Prostate gland (tissue), 2 donors: ENCODE measurements around the gene ECEL1. TPM values are rescaled to one million over a fixed set of nuclear protein-coding genes. Genes with fewer than 3 reads are reported as not detected.

ENCODE experiments used
- DNase-seq: peaks from one replicate; pipeline ENCODE4 v3.0.0-alpha.2; 2019; ENCODE audit warnings: low spot score
- H3K27ac ChIP-seq, 2 donors: fragments of 200-600 bp; sonication (generic); 2 replicates each; pipeline ENCODE4 v1.5.1; 2017 to 2019
- H3K27me3 ChIP-seq: fragments of 200-600 bp; sonication (generic); replicated peaks from 2 replicates; pipeline ENCODE4 v1.5.1; 2019; ENCODE audit not compliant: insufficient read depth
- H3K36me3 ChIP-seq, 2 donors: fragments of 200-600 bp; sonication (generic); 1 replicate in 1 of 2; 2 replicates in 1 of 2; pipeline versions ENCODE4 v1.5.1 to v1.8.1; 2017 to 2019
- H3K4me1 ChIP-seq: fragments of 200-600 bp; sonication (generic); replicated peaks from 2 replicates; pipeline ENCODE4 v1.5.1; 2019
- H3K4me3 ChIP-seq, 2 donors: fragments of 200-600 bp; sonication (generic); 2 replicates each; pipeline ENCODE4 v1.5.1; 2017 to 2019
- H3K9me3 ChIP-seq: fragments of 200-600 bp; sonication (generic); 2 replicates; pipeline ENCODE4 v1.5.1; 2017
- POLR2A ChIP-seq: fragments of 450-650 bp; IDR thresholded peaks from one replicate; pipeline ENCODE4 v1.6.1; 2016; ENCODE audit warnings: antibody characterized with exemption, mild to moderate bottlenecking
- POLR2AphosphoS5 ChIP-seq: sonication (generic); formaldehyde crosslinking; IDR thresholded peaks from one replicate; pipeline ENCODE4 v1.6.1; 2017; ENCODE audit warnings: antibody characterized with exemption
- WGBS: methylation state at CpG from one replicate; pipeline ENCODE4 v1.1.5; 2018; 5-methylcytosine and 5-hydroxymethylcytosine counted together
- intact Hi-C: fragments of 100-400 bp; cut with DNase I; formaldehyde crosslinking; loops from one replicate; pipeline ENCODE4 v1.14.2; 2022
- total RNA-seq, 2 donors: library from RNA; depleted of rRNA; stranded (reverse); fragments of >200 nt; gene quantifications; one replicate each; pipeline ENCODE4 v1.1.0, GENCODE V29; 2016
- TF ChIP-seq, protein P1 (sequence below), 4 experiments: fragments of 200-600 bp in 2 of 4; fragments of 450-650 bp in 2 of 4; sonication (generic) in 2 of 4; IDR thresholded peaks; 1 replicate in 3 of 4; 2 replicates in 1 of 4; pipeline ENCODE4 v1.5.1; 2016 to 2019; ENCODE audit warnings: antibody characterized with exemption in 4 of 4, mild to moderate bottlenecking in 2 of 4, moderate library complexity in 2 of 4

The ECEL1 gene
- total RNA-seq, 2 donors from 2014 or later: 0.82 to 15.3 TPM

DNA sequence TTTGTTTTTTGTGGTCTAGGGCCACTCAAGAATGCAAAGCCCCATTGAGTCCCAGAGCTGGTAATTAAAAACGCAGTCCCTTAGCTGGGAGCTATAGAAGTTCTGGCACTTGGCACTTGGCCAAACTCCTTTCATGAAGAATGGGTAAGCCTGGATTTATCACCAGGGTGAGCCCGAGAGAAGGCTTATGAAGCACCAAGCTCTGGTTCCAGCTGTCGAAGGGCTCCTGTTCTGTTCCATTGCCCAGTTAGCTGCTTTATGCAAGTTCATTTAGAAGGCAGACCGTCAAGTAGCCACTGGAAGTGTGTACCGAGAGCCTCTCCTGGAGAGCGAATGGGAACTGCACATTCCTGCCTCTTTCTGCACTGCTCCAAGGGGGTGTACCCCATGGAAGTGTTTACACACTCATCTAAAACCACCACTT, 14.2 kb downstream of the ECEL1 start:
- H3K4me1 ChIP-seq: no peaks in the 10 kb centered on the region
- H3K9me3 ChIP-seq: no peaks in the 10 kb centered on the region
- TF ChIP-seq, protein P1, sequence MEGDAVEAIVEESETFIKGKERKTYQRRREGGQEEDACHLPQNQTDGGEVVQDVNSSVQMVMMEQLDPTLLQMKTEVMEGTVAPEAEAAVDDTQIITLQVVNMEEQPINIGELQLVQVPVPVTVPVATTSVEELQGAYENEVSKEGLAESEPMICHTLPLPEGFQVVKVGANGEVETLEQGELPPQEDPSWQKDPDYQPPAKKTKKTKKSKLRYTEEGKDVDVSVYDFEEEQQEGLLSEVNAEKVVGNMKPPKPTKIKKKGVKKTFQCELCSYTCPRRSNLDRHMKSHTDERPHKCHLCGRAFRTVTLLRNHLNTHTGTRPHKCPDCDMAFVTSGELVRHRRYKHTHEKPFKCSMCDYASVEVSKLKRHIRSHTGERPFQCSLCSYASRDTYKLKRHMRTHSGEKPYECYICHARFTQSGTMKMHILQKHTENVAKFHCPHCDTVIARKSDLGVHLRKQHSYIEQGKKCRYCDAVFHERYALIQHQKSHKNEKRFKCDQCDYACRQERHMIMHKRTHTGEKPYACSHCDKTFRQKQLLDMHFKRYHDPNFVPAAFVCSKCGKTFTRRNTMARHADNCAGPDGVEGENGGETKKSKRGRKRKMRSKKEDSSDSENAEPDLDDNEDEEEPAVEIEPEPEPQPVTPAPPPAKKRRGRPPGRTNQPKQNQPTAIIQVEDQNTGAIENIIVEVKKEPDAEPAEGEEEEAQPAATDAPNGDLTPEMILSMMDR (IDR thresholded peaks at IDR 0.05): no peak
- TF ChIP-seq POLR2A (no peak), POLR2AphosphoS5 (no peak)
- no peak for DNase-seq
- no peak overlapping the region for H3K27ac ChIP-seq
- 8% methylated on average over 6 of the region's 6 CpGs for WGBS
- H3K27me3 ChIP-seq: no peaks in the 10 kb centered on the region
- intact Hi-C loops: no loop called here
- no peak overlapping the region for H3K4me3 ChIP-seq
- no peaks in the 10 kb centered on the region for H3K36me3 ChIP-seq

DNA sequence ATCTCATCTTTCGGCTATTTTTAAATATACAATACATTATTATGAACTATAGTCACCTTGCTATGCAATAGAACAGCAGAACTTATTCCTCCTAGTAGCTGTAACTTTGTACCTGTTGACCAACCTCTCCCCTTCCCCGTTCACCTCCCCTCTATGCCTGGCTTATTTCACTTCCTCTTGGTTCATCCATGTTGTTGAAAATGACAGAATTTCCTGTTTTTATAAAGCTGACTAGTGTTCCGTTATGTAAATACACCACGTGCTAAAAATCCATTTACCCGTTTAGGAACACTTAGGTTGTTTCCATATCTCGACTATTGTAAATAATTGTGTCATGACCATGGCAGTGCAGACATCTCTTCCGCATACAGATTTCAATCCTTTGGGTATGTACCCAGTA, 21.4 kb downstream of the ECEL1 start:
- TF ChIP-seq POLR2AphosphoS5 (no peak), POLR2A (no peak)
- TF ChIP-seq, protein P1 (IDR thresholded peaks at IDR 0.05): no peak
- no peaks in the 10 kb centered on the region for H3K9me3 ChIP-seq
- intact Hi-C loops: no loop called here

DNA sequence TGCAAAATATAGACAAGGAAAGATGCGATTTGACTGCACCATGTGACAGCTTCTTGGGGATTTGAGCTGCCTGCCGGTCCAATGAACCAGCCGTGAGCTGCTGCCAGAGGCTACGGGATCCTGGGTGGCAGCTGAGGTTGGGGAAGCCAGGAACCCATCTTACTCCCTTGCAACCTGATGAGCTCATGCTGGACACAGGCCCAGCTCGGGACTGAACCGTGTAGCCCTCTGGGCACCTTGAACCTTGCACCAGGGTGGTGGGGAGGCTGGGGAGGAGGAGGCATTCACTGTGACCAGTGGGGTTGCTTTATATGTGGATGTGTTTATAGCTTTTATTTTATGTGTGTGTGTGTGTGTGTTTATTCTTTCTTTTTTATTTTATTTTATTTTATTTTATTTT, 22.6 kb downstream of the ECEL1 start:
- 84% methylated on average over 6 of the region's 6 CpGs for WGBS
- Histone ChIP-seq H3K27me3 (no peaks in the 10 kb centered on the region), H3K36me3 (no peaks in the 10 kb centered on the region), H3K27ac (no peak overlapping the region), H3K4me1 (no peaks in the 10 kb centered on the region), H3K9me3 (no peaks in the 10 kb centered on the region), H3K4me3 (no peak overlapping the region)
- no peak for DNase-seq
- TF ChIP-seq POLR2AphosphoS5 (no peak), POLR2A (no peak)
- TF ChIP-seq, protein P1 (IDR thresholded peaks at IDR 0.05): no peak
- intact Hi-C loops: no loop called here

More for the DNA sequence above, 21.4 kb downstream of the ECEL1 start:
- 72% methylated on average over 7 of the region's 7 CpGs for WGBS
- H3K4me1 ChIP-seq: no peaks in the 10 kb centered on the region
- DNase-seq: no peak
- no peaks in the 10 kb centered on the region for H3K27me3 ChIP-seq
- H3K36me3 ChIP-seq: no peaks in the 10 kb centered on the region
- H3K4me3 ChIP-seq: no peak overlapping the region
- H3K27ac ChIP-seq: no peak overlapping the region

DNA sequence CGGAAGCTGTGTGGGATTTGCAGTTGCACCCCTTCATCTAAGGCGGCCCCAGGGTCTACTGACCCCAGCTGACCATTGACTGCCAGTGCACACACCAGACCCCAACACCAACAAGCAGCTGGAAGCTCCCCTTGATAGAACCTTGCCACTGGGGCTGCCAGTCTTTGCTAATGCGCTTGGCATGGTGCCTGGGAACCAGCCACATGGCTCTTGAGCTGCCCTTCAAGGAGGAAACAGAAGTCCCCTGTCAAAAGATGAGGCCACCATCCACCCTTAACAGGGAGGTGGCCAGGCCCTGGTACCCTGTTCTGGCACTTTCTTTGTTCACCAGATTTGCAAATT, 23.1 kb downstream of the ECEL1 start:
- Histone ChIP-seq H3K4me1 (no peaks in the 10 kb centered on the region), H3K4me3 (no peak overlapping the region), H3K27me3 (no peaks in the 10 kb centered on the region), H3K9me3 (no peaks in the 10 kb centered on the region), H3K27ac (no peak overlapping the region), H3K36me3 (no peaks in the 10 kb centered on the region)
- 77% methylated on average over 3 of the region's 3 CpGs for WGBS
- TF ChIP-seq POLR2A: no peak
- TF ChIP-seq, protein P1 (IDR thresholded peaks at IDR 0.05): no peak
- no peak for TF ChIP-seq POLR2AphosphoS5
- DNase-seq: no peak
- intact Hi-C loops: no loop called here

DNA sequence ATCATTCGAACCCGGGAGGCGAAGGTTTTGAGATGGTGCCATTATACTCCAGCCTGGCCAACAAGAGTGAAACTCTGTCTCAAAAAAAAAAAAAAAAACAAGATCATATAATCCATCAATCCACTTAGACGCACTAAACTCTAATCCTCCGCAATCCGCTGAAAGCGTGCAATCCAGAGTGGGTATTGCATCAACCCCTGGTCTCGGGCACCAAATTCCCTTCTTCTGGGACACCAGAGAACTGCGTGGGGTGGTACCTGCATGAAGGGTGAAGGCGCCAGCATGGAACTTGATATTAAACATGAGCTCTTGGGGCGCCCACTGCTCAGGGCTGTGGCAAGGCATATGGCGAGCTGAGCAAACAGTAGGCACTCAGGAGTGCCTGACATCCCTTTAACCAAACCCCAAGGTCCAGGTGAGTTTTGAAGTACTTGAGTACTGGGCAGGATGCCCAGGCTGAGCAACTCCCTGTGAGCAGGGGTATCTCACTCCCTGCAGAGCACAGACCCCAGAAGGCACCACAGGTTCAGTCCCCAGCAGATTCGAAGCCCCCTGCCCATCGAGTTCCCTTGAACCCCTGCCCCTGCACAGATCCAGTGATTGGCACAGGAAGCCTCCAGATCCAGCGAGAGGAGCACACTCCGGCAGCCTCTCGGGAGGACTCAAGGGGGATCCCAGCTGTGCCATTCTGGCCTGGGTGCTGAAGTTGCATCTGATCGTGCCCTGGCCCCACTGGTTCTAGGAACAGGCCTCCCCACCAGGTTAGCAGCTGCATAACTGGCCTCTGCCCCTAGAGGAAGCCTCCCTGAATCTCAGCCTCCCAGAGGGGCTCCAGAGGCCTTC, 23.7 kb downstream of the ECEL1 start:
- H3K36me3 ChIP-seq: no peaks in the 10 kb centered on the region
- no peak overlapping the region for H3K4me3 ChIP-seq
- intact Hi-C loops: no loop called here
- no peaks in the 10 kb centered on the region for H3K27me3 ChIP-seq
- H3K9me3 ChIP-seq: no peaks in the 10 kb centered on the region
- 91% methylated on average over 18 of the region's 18 CpGs for WGBS
- DNase-seq: no peak
- no peak for TF ChIP-seq POLR2AphosphoS5
- TF ChIP-seq, protein P1 (IDR thresholded peaks at IDR 0.05): no peak
- no peak for TF ChIP-seq POLR2A
- no peaks in the 10 kb centered on the region for H3K4me1 ChIP-seq
- H3K27ac ChIP-seq: no peak overlapping the region
